ENCODE measurements around the gene IDH3A. TPM values are rescaled to one million over a fixed set of nuclear protein-coding genes. Genes with fewer than 3 reads are reported as not detected.

The IDH3A gene
- total RNA-seq, 1 experiment from 2014 or later: 40.2 TPM

GRCh38 chr15:78212546-78213424 lies 63.6 kb downstream of the IDH3A start:
- no peak overlapping the region for H2BK20ac ChIP-seq (ENCODE audit: low read depth, low read length, poor library complexity, severe bottlenecking)
- no peak overlapping the region for H2BK12ac ChIP-seq (ENCODE audit: insufficient read length, low read depth, low read length)
- H2BK15ac ChIP-seq (ENCODE audit: low read depth, low read length): no peak overlapping the region
- H3K4me1 ChIP-seq (ENCODE audit: insufficient read depth, low read length): peaks cover 2% of the 10 kb centered on the region; the same call in 1 of the 2 replicates
- no peak overlapping the region for H3K18ac ChIP-seq (ENCODE audit: insufficient read length, low read depth, low read length)
- no peak overlapping the region for H4K8ac ChIP-seq (replicated peaks; ENCODE audit: insufficient read length, low read depth, low read length)
- no peaks in the 10 kb centered on the region for H3K27me3 Mint-ChIP-seq (ENCODE audit: low read depth)
- H3K56ac ChIP-seq (ENCODE audit: insufficient read length, low read depth, low read length): no peak overlapping the region
- no peaks in the 10 kb centered on the region for H3K79me2 ChIP-seq (ENCODE audit: insufficient read depth, low read length)
- H3K79me1 ChIP-seq (ENCODE audit: insufficient read depth, low read depth, low read length, poor library complexity, severe bottlenecking): no peaks in the 10 kb centered on the region
- no peak overlapping the region for H3K27ac ChIP-seq (ENCODE audit: insufficient read length, low read depth, low read length)
- no peak overlapping the region for H4K5ac ChIP-seq (ENCODE audit: insufficient read length, low read depth, low read length)
- H3K27me3 ChIP-seq (ENCODE audit: insufficient read depth, low read length): no peaks in the 10 kb centered on the region
- no peak overlapping the region for H3K4me3 Mint-ChIP-seq
- no peak for DNase-seq
- H3K9me3 Mint-ChIP-seq: no peaks in the 10 kb centered on the region; a peak in 1 of 5 replicates
- H2BK5ac ChIP-seq (ENCODE audit: insufficient read length, low read length): no peak overlapping the region
- no peak overlapping the region for H4K91ac ChIP-seq (ENCODE audit: insufficient read length, low read depth, low read length)
- H3K14ac ChIP-seq (ENCODE audit: insufficient read depth, low read length): no peak overlapping the region; the same call in 1 of the 2 replicates
- no peak overlapping the region for H3K23ac ChIP-seq (ENCODE audit: insufficient read length, low read depth, low read length)
- no peak overlapping the region for H2AK5ac ChIP-seq (ENCODE audit: insufficient read length, low read length)
- WGBS (ENCODE audit: extremely low coverage, insufficient read length, low lambda C conversion rate): no CpG with 5 or more reads among the region's 17 CpGs
- no peaks in the 10 kb centered on the region for H3K36me3 Mint-ChIP-seq (ENCODE audit: insufficient read depth in 1 of 3, low read depth in 3 of 3)
- H3K4me1 Mint-ChIP-seq: peaks cover 9 to 17% of the 10 kb centered on the region in 2 experiments
- TF ChIP-seq CTCF (conservative IDR thresholded peaks at IDR 0.05): no peak
- H3K4ac ChIP-seq (ENCODE audit: low read depth, low read length): no peak overlapping the region
- H3T11ph ChIP-seq (ENCODE audit: low read length): no peak overlapping the region
- H2BK120ac ChIP-seq (ENCODE audit: low read depth, low read length, poor library complexity, severe bottlenecking): no peak overlapping the region
- no peaks in the 10 kb centered on the region for H4K20me1 ChIP-seq (ENCODE audit: control insufficient read depth, insufficient read depth, insufficient read length)
- no peak overlapping the region for H2AFZ ChIP-seq (ENCODE audit: low read length)
- H3K4me2 ChIP-seq (ENCODE audit: insufficient read depth, insufficient read length, low read length): no peak overlapping the region
- peak overlapping the region in 1 of 3 experiments; percentile 93; a peak in 3 of 7 replicates for H3K27ac Mint-ChIP-seq
- H3K9ac ChIP-seq (ENCODE audit: extremely low read depth, insufficient read length, low read length): no peak overlapping the region
- H3K9me3 ChIP-seq (ENCODE audit: control insufficient read depth, low read depth, low read length): no peaks in the 10 kb centered on the region
- no peaks in the 10 kb centered on the region for H3K23me2 ChIP-seq (ENCODE audit: insufficient read length, low read depth, low read length, poor library complexity, severe bottlenecking)
